ENCODE results near the gene PRKAG1. TPM values are rescaled to one million over a fixed set of nuclear protein-coding genes. Genes with fewer than 3 reads are reported as not detected.

Gene PRKAG1
- total RNA-seq, 2 donors from 2014 or later = 25.4 to 26.4 TPM

GRCh38 chr12:48954841-48955501, 63.6 kb downstream of the PRKAG1 start:
- WGBS, 2 donors = 83 to 88% methylated on average over 3 of the region's 3 CpGs
- peaks cover 17% of the 10 kb centered on the region for H3K4me1 ChIP-seq
- intact Hi-C loops (cut with DNase I) = no loop called here
- no peak overlapping the region for H3K4me3 ChIP-seq
- no peaks in the 10 kb centered on the region for H3K36me3 ChIP-seq (replicated peaks in 1 of 2; ENCODE audit: insufficient read depth in 1 of 2, low read depth in 2 of 2)
- no peaks in the 10 kb centered on the region for H3K27me3 ChIP-seq
- no peak for ATAC-seq
- no peak for TF ChIP-seq CTCF (IDR thresholded peaks at IDR 0.05)
- no peak for TF ChIP-seq POLR2A (IDR thresholded peaks at IDR 0.05)
- no peak overlapping the region for H3K27ac ChIP-seq
- DNase-seq = no peak
- no peaks in the 10 kb centered on the region for H3K9me3 ChIP-seq

GRCh38 chr12:48954061-48954460, 64.5 kb downstream of the PRKAG1 start:
- TF ChIP-seq POLR2A (IDR thresholded peaks at IDR 0.05) (no peak), CTCF (IDR thresholded peaks at IDR 0.05) (no peak)
- DNase-seq = no peak
- 91 to 98% methylated on average over 3 of the region's 3 CpGs for WGBS, 2 donors

GRCh38 chr12:48952691-48953090, 65.9 kb downstream of the PRKAG1 start:
- no peaks in the 10 kb centered on the region for H3K36me3 ChIP-seq (replicated peaks in 1 of 2; ENCODE audit: insufficient read depth in 1 of 2, low read depth in 2 of 2)
- no peak overlapping the region for H3K4me3 ChIP-seq
- peaks cover 17% of the 10 kb centered on the region for H3K4me1 ChIP-seq
- TF ChIP-seq CTCF (IDR thresholded peaks at IDR 0.05) (no peak), POLR2A (IDR thresholded peaks at IDR 0.05) (no peak)
- DNase-seq = no peak
- intact Hi-C loops (cut with DNase I) = no loop called here
- H3K27ac ChIP-seq = no peak overlapping the region
- no peaks in the 10 kb centered on the region for H3K9me3 ChIP-seq
- H3K27me3 ChIP-seq = no peaks in the 10 kb centered on the region
- no peak for ATAC-seq
- 85 to 90% methylated on average over 3 to 4 of the region's 4 CpGs for WGBS, 2 donors

More at GRCh38 chr12:48954061-48954460, 64.5 kb downstream of the PRKAG1 start:
- ATAC-seq = no peak
- intact Hi-C loops (cut with DNase I) = no loop called here
- Histone ChIP-seq H3K4me3 (no peak overlapping the region), H3K27me3 (no peaks in the 10 kb centered on the region), H3K36me3 (replicated peaks in 1 of 2; ENCODE audit: insufficient read depth in 1 of 2, low read depth in 2 of 2) (no peaks in the 10 kb centered on the region), H3K27ac (no peak overlapping the region), H3K4me1 (peaks cover 17% of the 10 kb centered on the region), H3K9me3 (no peaks in the 10 kb centered on the region)

Small RNA genes lying within 50 kb of the gene (small RNA-seq; reads per million reads assigned to genes)
- not detected for gene RNU6-940P

Other genes starting within 250 kb of the PRKAG1 start
- 10 to 100 TPM; 38.6 to 59.1 TPM for gene ADCY6, start 229.7 kb downstream of the PRKAG1 start, total RNA-seq
- gene CACNB3, start 200.3 kb downstream of the PRKAG1 start, total RNA-seq = 1 to 10 TPM; 4.0 to 6.7 TPM
- gene DDX23, start 166.6 kb downstream of the PRKAG1 start, total RNA-seq = 10 to 100 TPM; 37.4 to 50.8 TPM
- 1 to 10 TPM in 1 of 2 donors, not detected in 1; 1.6 TPM for gene RND1, start 152.9 kb downstream of the PRKAG1 start, total RNA-seq
- gene FKBP11, start 93.3 kb downstream of the PRKAG1 start, total RNA-seq = 10 to 100 TPM; 31.1 to 98.6 TPM
- gene ARF3, start 61.3 kb downstream of the PRKAG1 start, total RNA-seq = 10 to 100 TPM; 22.3 to 24.1 TPM
- 1 to 10 TPM in 1 of 2 donors, not detected in 1; 1.3 TPM for gene WNT10B, start 47.0 kb downstream of the PRKAG1 start, total RNA-seq
- gene WNT1, start 40.5 kb downstream of the PRKAG1 start, total RNA-seq = not detected
- under 1 TPM in 1 of 2 donors, not detected in 1; 0.66 TPM for gene DDN, start 19.4 kb downstream of the PRKAG1 start, total RNA-seq
- gene KMT2D, start 42.0 kb upstream of the PRKAG1 start, total RNA-seq = 10 to 100 TPM; 38.4 to 51.1 TPM
- not detected for gene RHEBL1, start 51.2 kb upstream of the PRKAG1 start, total RNA-seq
- gene DHH, start 76.0 kb upstream of the PRKAG1 start, total RNA-seq = not detected
- gene LMBR1L, start 92.1 kb upstream of the PRKAG1 start, total RNA-seq = 10 to 100 TPM; 40.7 to 53.7 TPM
- 100 to 1,000 TPM; 121 to 165 TPM for gene TUBA1B, start 112.6 kb upstream of the PRKAG1 start, total RNA-seq
- 10 to 100 TPM; 36.6 to 44.5 TPM for gene TUBA1A, start 170.3 kb upstream of the PRKAG1 start, total RNA-seq
- gene TUBA1C, start 246.3 kb upstream of the PRKAG1 start, total RNA-seq = 10 to 100 TPM; 32.6 to 39.2 TPM

Measured in body of pancreas (tissue), 4 donors.